ENCODE results near the gene ZNF143. TPM values are rescaled to one million over a fixed set of nuclear protein-coding genes. Genes with fewer than 3 reads are reported as not detected.

The ZNF143 gene
- total RNA-seq, 4 donors from 2014 or later = 17.8 to 44.2 (median 30.9) TPM

DNA sequence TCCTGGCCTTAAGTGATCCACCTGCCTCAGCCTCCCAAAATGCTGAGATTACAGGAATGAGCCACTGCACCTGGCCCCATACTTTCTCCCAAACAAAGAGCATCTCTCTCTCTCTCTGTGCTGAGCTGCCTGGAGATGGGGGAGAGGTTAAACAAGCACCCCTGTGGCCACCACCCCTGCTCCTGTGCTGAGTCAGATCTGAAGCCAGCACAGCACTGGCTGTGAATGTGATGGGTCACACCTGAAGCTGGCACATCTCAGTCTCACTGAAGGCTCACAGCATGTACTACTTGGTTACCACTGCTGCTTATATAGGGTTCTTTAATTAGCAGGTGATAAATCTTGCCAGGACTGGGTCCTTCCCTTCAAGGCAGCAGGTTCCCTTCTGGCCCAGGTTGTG, 101.9 kb downstream of the ZNF143 start:
- TF ChIP-seq POLR2A (IDR thresholded peaks at IDR 0.05) = no peak
- TF ChIP-seq, protein P1, sequence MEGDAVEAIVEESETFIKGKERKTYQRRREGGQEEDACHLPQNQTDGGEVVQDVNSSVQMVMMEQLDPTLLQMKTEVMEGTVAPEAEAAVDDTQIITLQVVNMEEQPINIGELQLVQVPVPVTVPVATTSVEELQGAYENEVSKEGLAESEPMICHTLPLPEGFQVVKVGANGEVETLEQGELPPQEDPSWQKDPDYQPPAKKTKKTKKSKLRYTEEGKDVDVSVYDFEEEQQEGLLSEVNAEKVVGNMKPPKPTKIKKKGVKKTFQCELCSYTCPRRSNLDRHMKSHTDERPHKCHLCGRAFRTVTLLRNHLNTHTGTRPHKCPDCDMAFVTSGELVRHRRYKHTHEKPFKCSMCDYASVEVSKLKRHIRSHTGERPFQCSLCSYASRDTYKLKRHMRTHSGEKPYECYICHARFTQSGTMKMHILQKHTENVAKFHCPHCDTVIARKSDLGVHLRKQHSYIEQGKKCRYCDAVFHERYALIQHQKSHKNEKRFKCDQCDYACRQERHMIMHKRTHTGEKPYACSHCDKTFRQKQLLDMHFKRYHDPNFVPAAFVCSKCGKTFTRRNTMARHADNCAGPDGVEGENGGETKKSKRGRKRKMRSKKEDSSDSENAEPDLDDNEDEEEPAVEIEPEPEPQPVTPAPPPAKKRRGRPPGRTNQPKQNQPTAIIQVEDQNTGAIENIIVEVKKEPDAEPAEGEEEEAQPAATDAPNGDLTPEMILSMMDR (IDR thresholded peaks at IDR 0.05) = no peak
- no peak for DNase-seq (ENCODE audit: low spot score in 2 of 2)
- no peak overlapping the region for H3K4me3 ChIP-seq (ENCODE audit: low read depth, poor library complexity, severe bottlenecking)
- intact Hi-C loops (cut with DNase I; ENCODE audit: low total_unique reads) = no loop called here

DNA sequence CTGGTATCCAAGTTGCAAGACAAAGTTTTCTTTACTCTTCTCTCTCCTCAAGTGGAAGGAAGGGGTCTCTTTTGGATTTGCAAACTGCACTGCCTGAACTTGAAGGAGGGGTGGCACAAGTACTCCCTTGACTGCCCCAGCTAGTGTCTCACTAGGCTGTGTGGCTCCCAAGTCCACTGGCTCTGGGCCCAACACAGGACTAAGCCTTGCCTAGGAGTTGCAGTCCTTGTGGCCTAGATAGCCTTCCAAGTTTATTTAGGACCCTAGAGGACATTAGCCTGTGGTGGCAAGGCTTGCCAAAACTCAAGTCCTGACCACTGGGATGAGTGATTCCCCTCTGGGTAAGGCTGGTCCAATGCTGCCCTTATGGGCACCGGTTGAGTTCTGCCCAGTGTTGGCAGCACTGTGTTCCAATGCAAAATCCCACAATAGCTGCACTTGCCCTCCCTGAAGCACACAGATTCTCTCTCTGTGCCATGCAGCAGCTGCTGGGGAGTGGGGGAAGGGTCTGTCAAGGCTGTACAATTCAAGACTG, 102.5 kb downstream of the ZNF143 start:
- TF ChIP-seq POLR2A (IDR thresholded peaks at IDR 0.05) = no peak
- TF ChIP-seq, protein P1 (IDR thresholded peaks at IDR 0.05) = no peak
- no peak for DNase-seq (ENCODE audit: low spot score in 2 of 2)
- WGBS, 2 donors = 67% methylated on average over 1 of the region's 1 CpG; no CpG with 5 or more reads in 1 of the 2 donors
- H3K4me3 ChIP-seq (ENCODE audit: low read depth, poor library complexity, severe bottlenecking) = no peak overlapping the region
- intact Hi-C loops (cut with DNase I; ENCODE audit: low total_unique reads) = no loop called here

DNA sequence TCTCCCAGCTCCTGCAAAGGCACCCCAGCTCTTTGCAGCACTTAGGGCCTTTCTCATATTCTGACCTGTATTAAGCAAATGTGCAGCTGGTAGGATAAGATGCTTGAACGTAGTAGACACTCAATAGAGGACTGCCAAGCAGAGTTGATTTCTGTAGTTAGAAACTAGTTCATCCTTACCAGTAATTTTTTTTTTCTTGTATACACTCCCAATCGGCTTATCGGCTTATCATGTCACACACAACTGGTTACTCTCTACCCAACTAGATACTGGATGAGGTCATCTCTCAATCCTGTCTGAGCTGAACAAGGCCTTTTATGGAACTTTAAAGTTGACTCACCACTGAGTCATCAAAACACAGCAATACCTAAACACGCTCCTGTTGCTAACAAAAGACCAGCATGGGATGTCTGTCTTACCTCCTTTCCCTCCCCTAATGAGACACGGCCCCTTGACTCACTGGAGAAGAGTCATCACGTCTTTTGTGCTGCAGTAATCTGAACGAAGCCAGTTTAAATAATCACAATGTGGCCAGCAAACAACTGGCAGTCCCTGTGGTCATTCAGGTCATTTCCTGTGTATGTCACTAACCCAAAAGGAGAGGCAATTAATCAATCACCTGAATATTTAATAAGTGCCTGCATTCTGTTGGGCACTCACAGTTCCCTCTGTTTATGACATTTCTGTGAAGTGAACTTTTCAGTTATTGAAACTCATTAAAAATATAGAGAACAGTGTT, 105.2 kb downstream of the ZNF143 start:
- DNase-seq (ENCODE audit: low spot score in 2 of 2) = peak in 1 of 2 donors; percentile 87
- no peak for TF ChIP-seq POLR2A (IDR thresholded peaks at IDR 0.05)
- TF ChIP-seq, protein P1 (IDR thresholded peaks at IDR 0.05) = no peak
- intact Hi-C loops (cut with DNase I; ENCODE audit: low total_unique reads) = no loop called here
- 14 to 15% methylated on average over 7 of the region's 7 CpGs for WGBS, 2 donors
- no peak overlapping the region for H3K4me3 ChIP-seq (ENCODE audit: low read depth, poor library complexity, severe bottlenecking)

DNA sequence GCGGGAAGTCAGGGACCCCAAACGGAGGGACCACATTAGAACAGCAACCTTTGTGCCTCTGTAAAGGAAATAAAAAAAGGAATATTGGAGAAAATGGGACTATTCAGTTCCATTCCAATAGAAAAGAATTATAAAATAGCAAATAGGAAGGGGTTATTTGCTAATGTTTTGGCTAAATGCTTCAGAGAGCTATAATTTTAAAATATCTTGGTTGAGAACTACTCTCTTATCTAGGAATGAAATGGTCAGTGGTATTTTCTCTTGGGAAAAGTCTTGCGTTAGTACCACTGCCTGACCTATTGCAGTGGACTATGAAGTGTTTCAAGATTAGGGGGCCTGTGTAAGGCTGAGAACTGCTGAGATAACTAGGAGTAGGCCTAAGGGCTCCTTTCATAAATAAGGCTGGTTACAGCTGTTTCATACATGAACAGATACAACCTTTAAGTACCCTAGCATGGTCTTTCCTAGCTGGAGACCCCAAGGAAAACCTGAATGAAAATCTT, 105.8 kb downstream of the ZNF143 start:
- no peak overlapping the region for H3K4me3 ChIP-seq (ENCODE audit: low read depth, poor library complexity, severe bottlenecking)
- whole genome bisulfite sequencing, 2 donors = 70 to 81% methylated on average over 3 of the region's 3 CpGs
- TF ChIP-seq, protein P1 (IDR thresholded peaks at IDR 0.05) = no peak
- no peak for TF ChIP-seq POLR2A (IDR thresholded peaks at IDR 0.05)
- DNase-seq (ENCODE audit: low spot score in 2 of 2) = no peak
- intact Hi-C loops (cut with DNase I; ENCODE audit: low total_unique reads) = no loop called here

DNA sequence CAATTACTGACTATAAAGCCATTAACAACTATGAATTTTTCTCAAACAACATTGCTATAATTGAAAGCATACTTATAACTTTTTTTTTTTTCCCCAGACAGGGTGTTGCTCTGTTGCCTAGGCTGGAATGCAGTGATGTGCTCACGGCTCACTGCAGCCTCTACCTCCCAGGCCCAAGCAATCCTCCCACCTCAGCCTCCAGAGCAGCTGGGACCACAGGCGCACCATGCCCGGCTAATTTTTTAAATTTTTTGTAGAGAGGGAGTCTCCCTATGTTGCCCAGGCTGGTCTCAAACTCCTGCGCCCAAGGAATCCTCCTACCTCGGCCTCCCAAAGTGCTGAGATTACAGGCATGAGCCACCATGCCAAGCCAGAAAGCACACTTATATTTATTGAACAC, 106.6 kb downstream of the ZNF143 start:
- 81 to 87% methylated on average over 5 of the region's 5 CpGs for WGBS, 2 donors
- intact Hi-C loops (cut with DNase I; ENCODE audit: low total_unique reads) = no loop called here

More for the DNA sequence above, 106.6 kb downstream of the ZNF143 start:
- DNase-seq (ENCODE audit: low spot score in 2 of 2) = no peak
- TF ChIP-seq POLR2A (IDR thresholded peaks at IDR 0.05) = no peak
- TF ChIP-seq, protein P1 (IDR thresholded peaks at IDR 0.05) = no peak
- H3K4me3 ChIP-seq (ENCODE audit: low read depth, poor library complexity, severe bottlenecking) = no peak overlapping the region

Measured in lower leg skin (tissue), 4 donors.